GM18526 (cell line): ENCODE results near the gene XPNPEP2.

Source experiments
- POLR2A ChIP-seq: IDR thresholded peaks from 3 replicates; pipeline ENCODE4 v1.6.1; 2011; ENCODE audit not compliant: insufficient read length; ENCODE audit errors: extremely low read depth

The XPNPEP2 gene

GRCh38 chrX:129755779-129756650 is 17.2 kb downstream of the XPNPEP2 start:
- no peak for TF ChIP-seq POLR2A

GRCh38 chrX:129759576-129760061 is 20.8 kb downstream of the XPNPEP2 start:
- TF ChIP-seq POLR2A: no peak

GRCh38 chrX:129760155-129760554 is 21.4 kb downstream of the XPNPEP2 start:
- no peak for TF ChIP-seq POLR2A

GRCh38 chrX:129760981-129761380 is 22.2 kb downstream of the XPNPEP2 start:
- no peak for TF ChIP-seq POLR2A

- no peak for TF ChIP-seq POLR2A
Measured at GRCh38 chrX:129761596-129761995, 22.8 kb downstream of the XPNPEP2 start.

- no peak for TF ChIP-seq POLR2A
Measured at GRCh38 chrX:129762448-129762847, 23.7 kb downstream of the XPNPEP2 start.

- TF ChIP-seq POLR2A: no peak
Measured at GRCh38 chrX:129763666-129764065, 24.9 kb downstream of the XPNPEP2 start.

- TF ChIP-seq POLR2A: no peak
Measured at GRCh38 chrX:129768186-129768585, 29.4 kb downstream of the XPNPEP2 start.

GRCh38 chrX:129768586-129769466 is 30.0 kb downstream of the XPNPEP2 start:
- TF ChIP-seq POLR2A: no peak

GRCh38 chrX:129769467-129770154 is 30.8 kb downstream of the XPNPEP2 start:
- TF ChIP-seq POLR2A: no peak

- no peak for TF ChIP-seq POLR2A
Measured at GRCh38 chrX:129771266-129771995, 32.7 kb downstream of the XPNPEP2 start.

GRCh38 chrX:129772796-129773431 is 34.1 kb downstream of the XPNPEP2 start:
- TF ChIP-seq POLR2A: peak; percentile 19

GRCh38 chrX:129773649-129774458 is 35.1 kb downstream of the XPNPEP2 start:
- TF ChIP-seq POLR2A: no peak
